Measurements from ENCODE around the gene MXD3.
"Not testable (repeated sequence)": the region's sequence is repeated elsewhere in the genome, so short reads cannot be mapped to it uniquely, and the experiment has no call there.

The MXD3 gene

GRCh38 chr5:177346820-177347219, 35.1 kb upstream of the MXD3 start:
- H3K4me1 ChIP-seq (ENCODE audit: insufficient read depth, low read length, severe bottlenecking): peaks cover 38% of the 10 kb centered on the region
- TF ChIP-seq CTCF (IDR thresholded peaks at IDR 0.05; ENCODE audit: low read length) (no peak), EZH2 (IDR thresholded peaks at IDR 0.05; ENCODE audit: borderline replicate concordance, low read length) (no peak)
- H3K36me3 ChIP-seq (ENCODE audit: insufficient read depth, low read length): peaks cover 55% of the 10 kb centered on the region
- H3K79me2 ChIP-seq (ENCODE audit: insufficient read depth, low read length): peaks cover 64% of the 10 kb centered on the region
- no peak overlapping the region for H3K4me3 ChIP-seq (ENCODE audit: low read depth, low read length, poor library complexity, severe bottlenecking)
- H3K9me3 ChIP-seq (ENCODE audit: low read length): peaks cover 4% of the 10 kb centered on the region; the same call in 1 of the 2 replicates
- no peaks in the 10 kb centered on the region for H4K20me1 ChIP-seq (ENCODE audit: insufficient read depth, low read length)
- no peaks in the 10 kb centered on the region for H3K9me2 ChIP-seq (ENCODE audit: low read depth, low read length)
- no peaks in the 10 kb centered on the region for H3F3A ChIP-seq (ENCODE audit: insufficient read depth, low read length)
- no peak overlapping the region for H3K27ac ChIP-seq (ENCODE audit: low read depth, low read length, poor library complexity, severe bottlenecking)
- H3K4me2 ChIP-seq (ENCODE audit: low read length): no peak overlapping the region; the same call in 1 of the 2 replicates
- no peak overlapping the region for H3K9ac ChIP-seq (ENCODE audit: low read length)
- no peaks in the 10 kb centered on the region for H3K27me3 ChIP-seq (ENCODE audit: insufficient read depth, low read length)
- H2AFZ ChIP-seq (ENCODE audit: low read length): no peak overlapping the region

- peaks cover 10% of the 10 kb centered on the region; the same call in 1 of the 2 replicates for H3K9me3 ChIP-seq (ENCODE audit: low read length)
- H3K27ac ChIP-seq (ENCODE audit: low read depth, low read length, poor library complexity, severe bottlenecking): no peak overlapping the region
- no peak overlapping the region for H3K9ac ChIP-seq (ENCODE audit: low read length)
- no peak overlapping the region for H2AFZ ChIP-seq (ENCODE audit: low read length)
- H3K27me3 ChIP-seq (ENCODE audit: insufficient read depth, low read length): no peaks in the 10 kb centered on the region
- no peak overlapping the region for H3K4me3 ChIP-seq (ENCODE audit: low read depth, low read length, poor library complexity, severe bottlenecking)
- no peaks in the 10 kb centered on the region for H4K20me1 ChIP-seq (ENCODE audit: insufficient read depth, low read length)
- H3K4me2 ChIP-seq (ENCODE audit: low read length): no peak overlapping the region
- peaks cover 57% of the 10 kb centered on the region for H3K79me2 ChIP-seq (ENCODE audit: insufficient read depth, low read length)
- H3K9me2 ChIP-seq (ENCODE audit: low read depth, low read length): no peaks in the 10 kb centered on the region
- peaks cover 26% of the 10 kb centered on the region for H3K4me1 ChIP-seq (ENCODE audit: insufficient read depth, low read length, severe bottlenecking)
- no peak for TF ChIP-seq EZH2 (IDR thresholded peaks at IDR 0.05; ENCODE audit: borderline replicate concordance, low read length)
- TF ChIP-seq CTCF (IDR thresholded peaks at IDR 0.05; ENCODE audit: low read length): no peak
- no peaks in the 10 kb centered on the region for H3F3A ChIP-seq (ENCODE audit: insufficient read depth, low read length)
- H3K36me3 ChIP-seq (ENCODE audit: insufficient read depth, low read length): peaks cover 69% of the 10 kb centered on the region
These were observed 33.2 kb upstream of the MXD3 start for GRCh38 chr5:177344891-177345290.

- H3K27ac ChIP-seq (ENCODE audit: low read depth, low read length, poor library complexity, severe bottlenecking): no peak overlapping the region
- H3K4me2 ChIP-seq (ENCODE audit: low read length): no peak overlapping the region
- no peaks in the 10 kb centered on the region for H4K20me1 ChIP-seq (ENCODE audit: insufficient read depth, low read length)
- H3K9me3 ChIP-seq (ENCODE audit: low read length): peaks cover 10% of the 10 kb centered on the region; the same call in 1 of the 2 replicates
- TF ChIP-seq CTCF (IDR thresholded peaks at IDR 0.05; ENCODE audit: low read length): no peak
- TF ChIP-seq EZH2 (IDR thresholded peaks at IDR 0.05; ENCODE audit: borderline replicate concordance, low read length): no peak
- peaks cover 70% of the 10 kb centered on the region for H3K36me3 ChIP-seq (ENCODE audit: insufficient read depth, low read length)
- H3K9me2 ChIP-seq (ENCODE audit: low read depth, low read length): no peaks in the 10 kb centered on the region
- H3F3A ChIP-seq (ENCODE audit: insufficient read depth, low read length): no peaks in the 10 kb centered on the region
- peaks cover 53% of the 10 kb centered on the region for H3K79me2 ChIP-seq (ENCODE audit: insufficient read depth, low read length)
- no peak overlapping the region for H2AFZ ChIP-seq (ENCODE audit: low read length)
- peaks cover 15% of the 10 kb centered on the region for H3K4me1 ChIP-seq (ENCODE audit: insufficient read depth, low read length, severe bottlenecking)
- no peak overlapping the region for H3K4me3 ChIP-seq (ENCODE audit: low read depth, low read length, poor library complexity, severe bottlenecking)
- no peaks in the 10 kb centered on the region for H3K27me3 ChIP-seq (ENCODE audit: insufficient read depth, low read length)
- H3K9ac ChIP-seq (ENCODE audit: low read length): no peak overlapping the region
These were observed 32.1 kb upstream of the MXD3 start for GRCh38 chr5:177343777-177344176.

GRCh38 chr5:177343000-177343399, 31.3 kb upstream of the MXD3 start:
- H2AFZ ChIP-seq (ENCODE audit: low read length); H4K20me1 ChIP-seq (ENCODE audit: insufficient read depth, low read length); H3K27ac ChIP-seq (ENCODE audit: low read depth, low read length, poor library complexity, severe bottlenecking); H3K4me1 ChIP-seq (ENCODE audit: insufficient read depth, low read length, severe bottlenecking); H3K4me2 ChIP-seq (ENCODE audit: low read length); H3K9ac ChIP-seq (ENCODE audit: low read length); H3K9me2 ChIP-seq (ENCODE audit: low read depth, low read length); H3K4me3 ChIP-seq (ENCODE audit: low read depth, low read length, poor library complexity, severe bottlenecking); H3K27me3 ChIP-seq (ENCODE audit: insufficient read depth, low read length); H3K9me3 ChIP-seq (ENCODE audit: low read length); H3F3A ChIP-seq (ENCODE audit: insufficient read depth, low read length): not testable (repeated sequence)
- Histone ChIP-seq H3K36me3 (ENCODE audit: insufficient read depth, low read length) (peaks cover 74% of the 10 kb centered on the region), H3K79me2 (ENCODE audit: insufficient read depth, low read length) (peaks cover 47% of the 10 kb centered on the region)

Data from OCI-LY1 (cell line).